ENCODE measurements around the gene APBB2.

GRCh38 chr4:41044791-41045190, 169.6 kb downstream of the APBB2 start:
- no peak for TF ChIP-seq GATA2 (IDR thresholded peaks at IDR 0.05; ENCODE audit: low read depth, low read length)
- TF ChIP-seq GATA3 (IDR thresholded peaks at IDR 0.05; ENCODE audit: low read depth, low read length), result no peak
